Stimulated activated CD8-positive, alpha-beta memory T cell treated with anti-CD3 and anti-CD28 coated beads, Interleukin-2, amount 100 ng/mL, for 1 hour (primary cell): ENCODE measurements around the gene SPSB2.
A peak's percentile ranks its signal among the peaks of the same experiment; 100 is the strongest.
"Not testable (repeated sequence)": the region's sequence is repeated elsewhere in the genome, so short reads cannot be mapped to it uniquely, and the experiment has no call there.

Source experiments
- DNase-seq, 2 donors: peaks; one replicate each; pipeline ENCODE4 v3.0.0-alpha.2; 2020; ENCODE audit warnings: low read depth in 2 of 2

Gene SPSB2

DNA sequence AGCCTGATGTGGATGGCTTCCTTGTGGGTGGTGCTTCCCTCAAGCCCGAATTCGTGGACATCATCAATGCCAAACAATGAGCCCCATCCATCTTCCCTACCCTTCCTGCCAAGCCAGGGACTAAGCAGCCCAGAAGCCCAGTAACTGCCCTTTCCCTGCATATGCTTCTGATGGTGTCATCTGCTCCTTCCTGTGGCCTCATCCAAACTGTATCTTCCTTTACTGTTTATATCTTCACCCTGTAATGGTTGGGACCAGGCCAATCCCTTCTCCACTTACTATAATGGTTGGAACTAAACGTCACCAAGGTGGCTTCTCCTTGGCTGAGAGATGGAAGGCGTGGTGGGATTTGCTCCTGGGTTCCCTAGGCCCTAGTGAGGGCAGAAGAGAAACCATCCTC is 2.8 kb downstream of the SPSB2 start:
- not testable (repeated sequence) for DNase-seq

DNA sequence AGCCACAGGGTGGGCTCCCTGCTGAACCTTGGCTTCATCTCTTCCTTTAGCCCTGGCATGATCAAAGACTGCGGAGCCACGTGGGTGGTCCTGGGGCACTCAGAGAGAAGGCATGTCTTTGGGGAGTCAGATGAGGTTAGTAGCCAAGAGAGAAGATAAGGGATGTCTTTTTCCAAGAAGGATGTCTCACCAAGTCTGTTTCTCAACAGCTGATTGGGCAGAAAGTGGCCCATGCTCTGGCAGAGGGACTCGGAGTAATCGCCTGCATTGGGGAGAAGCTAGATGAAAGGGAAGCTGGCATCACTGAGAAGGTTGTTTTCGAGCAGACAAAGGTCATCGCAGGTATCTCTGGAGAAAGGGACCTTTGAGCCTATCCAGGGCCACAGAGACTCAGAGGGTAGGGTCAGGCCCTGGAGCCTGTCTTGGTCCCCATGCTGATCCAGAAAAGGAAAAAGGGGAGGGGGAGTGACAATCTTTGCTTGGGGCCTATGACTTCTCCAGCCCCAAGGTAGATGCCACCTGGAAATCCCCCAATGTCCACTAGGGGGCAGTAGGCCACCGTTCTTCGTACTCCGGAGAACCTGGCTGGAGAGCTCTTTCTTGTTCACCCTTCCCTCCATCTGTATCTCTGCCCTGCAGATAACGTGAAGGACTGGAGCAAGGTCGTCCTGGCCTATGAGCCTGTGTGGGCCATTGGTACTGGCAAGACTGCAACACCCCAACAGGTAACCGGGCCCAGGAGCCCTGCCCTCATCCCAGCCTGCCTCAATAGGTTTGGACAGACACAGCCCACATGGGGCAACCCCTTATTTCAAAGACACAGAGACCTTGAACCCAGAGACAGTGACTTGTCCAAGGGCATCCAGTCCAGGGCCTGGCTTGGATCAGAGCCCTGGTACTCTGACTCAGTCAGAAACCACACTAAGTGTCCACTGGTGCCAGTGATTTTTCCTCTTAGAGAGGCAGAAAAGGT is 3.8 kb downstream of the SPSB2 start:
- peak; percentile 71 to 78 for DNase-seq

DNA sequence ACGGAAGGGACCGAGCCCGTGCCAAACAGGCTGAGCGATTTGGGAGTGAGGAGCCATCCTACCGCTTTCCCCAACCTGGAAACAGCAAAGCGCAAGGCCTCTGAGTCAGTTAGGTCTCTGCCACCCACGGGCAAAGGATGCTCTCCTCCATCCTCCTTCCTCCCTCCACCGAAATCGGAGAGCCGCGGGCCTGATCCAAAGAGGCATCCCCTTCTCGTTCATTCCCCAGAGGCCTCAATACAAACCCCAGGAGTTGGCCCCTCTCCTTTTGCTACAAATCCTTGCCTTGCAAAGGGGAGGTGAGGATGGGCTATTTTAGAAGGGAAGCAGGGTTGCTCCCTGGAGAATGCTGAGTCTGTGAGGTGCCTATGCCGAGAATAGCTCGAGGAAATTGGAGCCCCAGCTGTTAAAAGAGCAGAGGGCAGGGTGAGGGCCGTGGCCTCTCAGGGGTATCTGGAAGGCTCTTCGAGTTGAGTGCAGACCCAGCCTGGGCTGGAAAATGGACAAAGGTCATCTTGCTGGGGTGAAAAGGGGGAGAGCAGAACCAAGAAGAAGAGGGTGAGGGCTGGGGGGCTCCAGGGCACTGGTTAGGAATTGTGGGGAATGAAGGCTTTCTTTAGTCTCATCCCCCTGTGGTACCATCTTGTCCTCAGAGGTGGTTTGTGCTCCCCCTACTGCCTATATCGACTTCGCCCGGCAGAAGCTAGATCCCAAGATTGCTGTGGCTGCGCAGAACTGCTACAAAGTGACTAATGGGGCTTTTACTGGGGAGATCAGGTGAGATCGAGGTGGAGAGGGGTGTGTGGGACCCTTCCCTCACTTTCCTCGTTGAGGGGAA is 4.7 kb downstream of the SPSB2 start:
- DNase-seq = no peak

- DNase-seq = peak; percentile 53 to 76
These were observed 5.5 kb downstream of the SPSB2 start, which contains the start of gene TPI1 for GRCh38 chr12:6867413-6868210. Gene TPI1, plus strand, starts transcription at chr12:6867531. Its CDS starts 36 bp downstream, at chr12:6867567.

DNA sequence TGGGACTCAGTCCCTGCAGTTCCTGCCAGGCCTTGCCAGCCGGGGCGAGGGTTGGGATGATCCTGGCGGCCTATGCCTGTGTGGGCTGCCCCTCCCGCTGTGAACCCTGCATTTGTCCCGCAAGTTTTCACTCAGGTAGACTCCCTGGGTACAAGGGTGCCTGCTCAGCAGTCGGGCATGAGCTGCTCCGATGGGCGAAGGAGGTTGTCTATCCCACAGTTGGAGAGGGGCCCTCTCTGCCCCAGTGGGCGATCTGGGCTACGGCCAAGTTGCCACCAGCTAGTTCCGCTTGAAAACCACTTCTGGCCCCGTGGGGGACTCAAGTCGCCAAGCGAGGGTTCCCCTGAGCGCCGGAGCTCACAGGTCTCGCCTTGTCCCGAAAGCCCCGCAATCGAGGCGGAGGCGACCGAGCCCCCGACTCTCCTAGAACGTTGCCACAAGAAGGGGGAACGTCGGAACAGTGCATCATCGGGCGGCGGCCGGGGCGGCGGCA is 6.1 kb downstream of the SPSB2 start:
- DNase-seq = no peak

GRCh38 chr12:6866163-6866919 is 6.8 kb downstream of the SPSB2 start:
- DNase-seq = no peak

DNA sequence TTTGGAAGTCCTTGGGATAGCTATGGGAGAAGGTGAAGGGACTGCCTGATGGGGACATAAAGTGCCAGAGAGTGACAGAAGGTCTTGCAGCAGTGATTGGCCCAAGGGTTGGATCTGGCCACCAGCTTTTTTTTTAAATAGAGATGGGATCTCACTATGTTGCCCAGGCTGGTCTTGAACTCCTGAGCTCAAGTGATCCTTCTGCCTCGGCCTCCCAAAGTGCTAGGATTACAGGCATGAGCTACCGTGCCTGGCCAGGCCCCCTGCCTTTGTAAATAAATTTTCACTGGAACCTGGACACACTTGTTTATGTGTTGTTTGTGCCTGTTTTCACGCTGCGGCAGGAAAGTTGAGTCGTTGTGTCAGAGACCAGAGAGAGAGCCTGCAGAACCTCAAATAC is 7.8 kb downstream of the SPSB2 start:
- DNase-seq = not testable (repeated sequence)

- DNase-seq = no peak
These were observed 9.3 kb downstream of the SPSB2 start for GRCh38 chr12:6863586-6864321.

DNA sequence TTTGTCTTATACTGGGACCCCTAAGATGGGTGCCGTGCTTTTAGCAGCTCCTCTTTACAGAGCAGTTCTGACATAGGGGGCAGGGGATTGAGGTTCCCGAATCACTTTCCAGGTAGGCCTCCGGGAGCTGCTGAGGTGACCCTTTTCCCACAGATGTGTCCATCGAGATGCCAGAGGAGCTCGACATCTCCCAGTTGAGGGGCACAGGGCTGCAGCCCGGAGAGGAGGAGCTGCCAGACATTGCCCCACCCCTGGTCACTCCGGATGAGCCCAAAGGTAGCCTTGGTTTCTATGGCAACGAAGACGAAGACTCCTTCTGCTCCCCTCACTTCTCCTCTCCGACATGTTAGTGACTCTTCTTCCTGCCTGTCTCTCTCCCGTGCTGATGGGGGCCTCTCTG is 10.1 kb downstream of the SPSB2 start:
- DNase-seq = no peak

DNA sequence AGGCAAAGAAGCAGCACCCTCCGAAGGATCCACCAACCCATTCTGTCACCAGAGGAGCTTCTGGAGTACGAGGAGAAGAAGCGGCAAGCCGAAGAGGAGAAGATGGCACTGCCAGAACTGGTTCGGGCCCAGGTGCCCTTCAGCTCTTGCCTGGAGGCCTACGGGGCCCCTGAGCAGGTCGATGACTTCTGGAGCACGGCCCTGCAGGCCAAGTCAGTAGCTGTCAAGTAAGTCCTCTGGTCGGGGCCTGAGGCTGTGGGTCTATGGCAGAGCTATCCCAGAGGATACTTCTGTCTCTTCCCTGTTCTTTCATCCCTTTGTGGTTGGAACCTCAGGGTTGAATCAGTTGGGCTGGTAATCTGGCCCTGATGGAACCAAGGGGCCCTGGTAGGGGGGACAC is 11.7 kb downstream of the SPSB2 start:
- DNase-seq = no peak

GRCh38 chr12:6860942-6861341 is 12.2 kb downstream of the SPSB2 start:
- no peak for DNase-seq

DNA sequence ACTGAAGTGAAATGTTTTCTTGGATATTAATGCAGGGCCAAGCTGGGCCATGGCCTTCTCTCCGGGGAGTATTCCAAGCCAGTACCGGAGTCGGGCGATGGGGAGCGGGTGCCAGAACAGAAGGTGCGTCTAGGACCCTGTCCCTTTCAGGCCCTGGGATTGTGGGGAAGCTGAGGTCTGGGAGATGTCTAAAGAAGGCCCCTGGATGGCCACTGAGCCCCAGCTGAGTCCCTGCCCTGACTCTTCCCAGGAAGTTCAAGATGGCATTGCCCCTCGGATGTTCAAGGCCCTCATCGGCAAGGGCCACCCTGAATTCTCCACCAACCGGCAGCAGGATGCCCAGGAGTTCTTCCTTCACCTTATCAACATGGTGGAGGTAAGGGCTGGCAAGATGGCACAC is 13.0 kb downstream of the SPSB2 start:
- no peak for DNase-seq

- no peak for DNase-seq
These were observed 14.3 kb downstream of the SPSB2 start for GRCh38 chr12:6858799-6859198.

DNA sequence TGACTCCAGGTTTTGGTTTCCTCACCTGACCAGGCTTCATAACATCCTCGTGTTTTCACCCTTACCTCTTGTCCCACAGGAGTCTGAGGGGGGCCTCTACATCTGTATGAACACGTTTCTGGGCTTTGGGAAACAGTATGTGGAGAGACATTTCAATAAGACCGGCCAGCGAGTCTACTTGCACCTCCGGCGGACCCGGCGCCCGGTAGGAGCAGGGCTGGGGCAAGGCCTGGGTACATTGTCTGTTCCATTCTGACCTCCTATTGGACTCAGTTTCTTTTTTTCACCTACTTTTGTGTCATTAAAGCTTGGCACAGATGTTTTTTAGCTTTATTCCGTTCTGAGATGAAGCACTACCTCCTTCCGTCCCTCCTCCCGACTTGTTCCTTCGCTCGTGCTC is 17.8 kb downstream of the SPSB2 start:
- no peak for DNase-seq

DNA sequence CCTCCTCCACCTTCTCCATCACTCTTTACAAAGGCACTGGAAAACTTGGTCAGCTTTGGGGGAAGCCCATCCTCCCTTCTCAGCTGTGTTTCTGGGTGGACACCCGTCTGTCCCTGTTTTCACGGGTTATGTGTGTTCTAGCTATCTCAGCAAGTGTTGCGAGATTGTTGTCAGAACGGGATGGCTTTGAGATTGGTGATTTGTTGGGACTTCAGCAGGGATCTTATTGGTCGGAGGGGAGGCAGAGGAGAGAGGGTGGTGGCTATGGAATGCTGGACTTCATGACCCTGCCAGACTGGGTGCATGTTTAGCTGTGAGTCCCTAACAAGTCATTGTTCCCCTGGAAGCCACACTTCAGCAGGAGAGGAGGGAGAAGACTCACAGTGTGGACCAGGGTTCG is 19.1 kb downstream of the SPSB2 start:
- DNase-seq = no peak

GRCh38 chr12:6853626-6854025 is 19.5 kb downstream of the SPSB2 start:
- DNase-seq = no peak

GRCh38 chr12:6852651-6853354 is 20.3 kb downstream of the SPSB2 start:
- no peak for DNase-seq

GRCh38 chr12:6851921-6852650 is 21.0 kb downstream of the SPSB2 start, which contains the start of gene USP5:
Gene USP5, plus strand, starts transcription at chr12:6852150. Its CDS starts 30 bp downstream, at chr12:6852180.
- peak; percentile 94 to 96 for DNase-seq
